ENCODE measurements around the gene RFLNA. TPM values are rescaled to one million over a fixed set of nuclear protein-coding genes. Genes with fewer than 3 reads are reported as not detected.

The RFLNA gene
- total and polyA plus RNA-seq, 2 of the 4 experiments (the other 2 are of a cell fraction): not detected

DNA sequence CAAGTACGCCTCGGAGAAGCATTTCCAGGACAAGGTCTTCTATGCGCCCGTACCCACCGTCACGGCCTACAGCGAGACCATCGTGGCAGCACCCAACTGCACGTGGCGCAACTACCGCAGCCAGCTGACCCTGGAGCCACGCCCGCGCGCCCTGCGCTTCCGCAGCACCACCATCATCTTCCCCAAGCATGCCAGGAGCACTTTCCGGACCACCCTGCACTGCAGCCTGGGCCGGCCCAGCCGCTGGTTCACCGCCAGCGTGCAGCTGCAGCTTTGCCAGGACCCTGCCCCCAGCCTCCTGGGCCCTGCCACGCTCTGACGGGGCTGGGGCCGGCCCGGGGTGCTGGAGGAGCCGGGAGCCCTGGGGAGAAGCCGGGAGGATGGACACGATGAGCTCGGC is 19.3 kb downstream of the RFLNA start:
- Histone ChIP-seq H4K91ac (ENCODE audit: insufficient read depth, low read depth, low read length) (no peak overlapping the region), H2BK120ac (ENCODE audit: low read depth, low read length) (no peak overlapping the region), H4K20me1 (ENCODE audit: insufficient read depth, low read length) (no peaks in the 10 kb centered on the region), H3K36me3 (ENCODE audit: control insufficient read depth, insufficient read depth, low read length) (no peaks in the 10 kb centered on the region), H3K79me1 (ENCODE audit: low read depth in 1 of 2, low read length in 2 of 2) (no peaks in the 10 kb centered on the region), H2AK5ac (ENCODE audit: low read depth, low read length) (no peak overlapping the region), H3K9me1 (ENCODE audit: insufficient read depth, low read length) (no peaks in the 10 kb centered on the region), H3K9me3 (ENCODE audit: control insufficient read depth, insufficient read depth, low read length) (peaks cover 3% of the 10 kb centered on the region; the same call in 1 of the 2 replicates), H3K23ac (ENCODE audit: low read depth, low read length) (no peak overlapping the region), H3K27me3 (ENCODE audit: control insufficient read depth, insufficient read depth, low read length) (peaks cover 47% of the 10 kb centered on the region), H3K18ac (ENCODE audit: low read depth, low read length) (no peak overlapping the region), H3K14ac (replicated peaks; ENCODE audit: low read depth, low read length) (no peak overlapping the region), H3K4me2 (ENCODE audit: low read depth, low read length) (no peak overlapping the region), H4K8ac (ENCODE audit: low read depth in 2 of 2, low read length in 2 of 2) (no peak overlapping the region), H2BK20ac (ENCODE audit: low read depth, low read length) (no peak overlapping the region), H3K56ac (ENCODE audit: extremely low read depth, insufficient read depth, low read length) (no peak overlapping the region), H3K4me3 (ENCODE audit: insufficient read depth, low read depth, low read length) (no peak overlapping the region), H3K4me1 (ENCODE audit: control insufficient read depth, insufficient read depth, low read length) (no peaks in the 10 kb centered on the region), H2AFZ (replicated peaks; ENCODE audit: low read length, poor library complexity) (no peak overlapping the region), H2AK9ac (replicated peaks; ENCODE audit: low read depth, low read length, poor library complexity) (no peak overlapping the region), H4K5ac (ENCODE audit: low read depth, low read length) (no peak overlapping the region), H2BK15ac (ENCODE audit: low read depth, low read length) (no peak overlapping the region), H3K4ac (ENCODE audit: low read depth, low read length) (no peak overlapping the region), H3K27ac (ENCODE audit: insufficient read depth, low read length) (no peak overlapping the region), H3K9ac (ENCODE audit: low read depth, low read length) (no peak overlapping the region), H2BK5ac (ENCODE audit: low read depth, low read length, poor library complexity, severe bottlenecking) (no peak overlapping the region)
- POLR2A ChIA-PET (ENCODE audit: unreplicated experiment): no interaction called here
- no peak for TF ChIP-seq CEBPB (IDR thresholded peaks at IDR 0.05; ENCODE audit: low read depth, low read length)
- TF ChIP-seq NFE2L2 (IDR thresholded peaks at IDR 0.05; ENCODE audit: low read depth, low read length): no peak
- no peak for TF ChIP-seq RFX5 (IDR thresholded peaks at IDR 0.05; ENCODE audit: low read depth, low read length)
- TF ChIP-seq CHD1 (IDR thresholded peaks at IDR 0.05; ENCODE audit: low read depth, low read length): no peak
- TF ChIP-seq MXI1 (IDR thresholded peaks at IDR 0.05; ENCODE audit: borderline replicate concordance, low read depth, low read length): no peak
- TF ChIP-seq, protein P1, sequence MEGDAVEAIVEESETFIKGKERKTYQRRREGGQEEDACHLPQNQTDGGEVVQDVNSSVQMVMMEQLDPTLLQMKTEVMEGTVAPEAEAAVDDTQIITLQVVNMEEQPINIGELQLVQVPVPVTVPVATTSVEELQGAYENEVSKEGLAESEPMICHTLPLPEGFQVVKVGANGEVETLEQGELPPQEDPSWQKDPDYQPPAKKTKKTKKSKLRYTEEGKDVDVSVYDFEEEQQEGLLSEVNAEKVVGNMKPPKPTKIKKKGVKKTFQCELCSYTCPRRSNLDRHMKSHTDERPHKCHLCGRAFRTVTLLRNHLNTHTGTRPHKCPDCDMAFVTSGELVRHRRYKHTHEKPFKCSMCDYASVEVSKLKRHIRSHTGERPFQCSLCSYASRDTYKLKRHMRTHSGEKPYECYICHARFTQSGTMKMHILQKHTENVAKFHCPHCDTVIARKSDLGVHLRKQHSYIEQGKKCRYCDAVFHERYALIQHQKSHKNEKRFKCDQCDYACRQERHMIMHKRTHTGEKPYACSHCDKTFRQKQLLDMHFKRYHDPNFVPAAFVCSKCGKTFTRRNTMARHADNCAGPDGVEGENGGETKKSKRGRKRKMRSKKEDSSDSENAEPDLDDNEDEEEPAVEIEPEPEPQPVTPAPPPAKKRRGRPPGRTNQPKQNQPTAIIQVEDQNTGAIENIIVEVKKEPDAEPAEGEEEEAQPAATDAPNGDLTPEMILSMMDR (conservative IDR thresholded peaks at IDR 0.05; ENCODE audit: low read depth, low read length): no peak
- TF ChIP-seq MAZ (IDR thresholded peaks at IDR 0.05; ENCODE audit: borderline replicate concordance, low read depth, low read length): no peak
- TF ChIP-seq POLR2A (IDR thresholded peaks at IDR 0.05; ENCODE audit: low read depth, low read length): no peak
- no peak for TF ChIP-seq RCOR1 (IDR thresholded peaks at IDR 0.05; ENCODE audit: insufficient replicate concordance, low read length)
- TF ChIP-seq MAFK (IDR thresholded peaks at IDR 0.05; ENCODE audit: low read depth, low read length): no peak
- no peak for TF ChIP-seq SMC3 (IDR thresholded peaks at IDR 0.05; ENCODE audit: low read depth, low read length)
- TF ChIP-seq, protein P2, sequence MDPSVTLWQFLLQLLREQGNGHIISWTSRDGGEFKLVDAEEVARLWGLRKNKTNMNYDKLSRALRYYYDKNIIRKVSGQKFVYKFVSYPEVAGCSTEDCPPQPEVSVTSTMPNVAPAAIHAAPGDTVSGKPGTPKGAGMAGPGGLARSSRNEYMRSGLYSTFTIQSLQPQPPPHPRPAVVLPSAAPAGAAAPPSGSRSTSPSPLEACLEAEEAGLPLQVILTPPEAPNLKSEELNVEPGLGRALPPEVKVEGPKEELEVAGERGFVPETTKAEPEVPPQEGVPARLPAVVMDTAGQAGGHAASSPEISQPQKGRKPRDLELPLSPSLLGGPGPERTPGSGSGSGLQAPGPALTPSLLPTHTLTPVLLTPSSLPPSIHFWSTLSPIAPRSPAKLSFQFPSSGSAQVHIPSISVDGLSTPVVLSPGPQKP (IDR thresholded peaks at IDR 0.05; ENCODE audit: borderline replicate concordance, low read depth, low read length): no peak
- CTCF ChIA-PET: no interaction called here
- BruUV-seq (replicated peaks): no TSS peak
- in situ Hi-C loops (cut with MboI; ENCODE audit: low sequenced_read_pairs) (no loop called here), intact Hi-C loops (cut with micrococcal nuclease) (no loop called here), dilution Hi-C loops (cut with HindIII; ENCODE audit: low sequenced_read_pairs, unreplicated experiment) (no loop called here)
- no peak for ATAC-seq (ENCODE audit: low read depth)
- DNase-seq: no peak
- WGBS, 2 experiments (ENCODE audit: extremely low coverage in 2 of 2, insufficient read length in 1 of 2): 94% methylated on average over 6 of the region's 30 CpGs; no CpG with 5 or more reads in 1 of the 2 experiments

Data from IMR-90 (cell line).